H1 (cell line): ENCODE results near the gene GPRIN1. TPM values are rescaled to one million over a fixed set of nuclear protein-coding genes. Genes with fewer than 3 reads are reported as not detected.

Experiments used
- BACH1 ChIP-seq: IDR thresholded peaks from 2 replicates; pipeline ENCODE4 v1.6.1; 2012; ENCODE audit warnings: low read length, improper control_type of control experiment
- BRCA1 ChIP-seq: IDR thresholded peaks from 2 replicates; pipeline ENCODE4 v1.6.1; 2012; ENCODE audit warnings: low read depth, low read length, improper control_type of control experiment
- CHD1 ChIP-seq: IDR thresholded peaks from 2 replicates; pipeline ENCODE4 v1.6.1; 2012; ENCODE audit warnings: low read depth, low read length, improper control_type of control experiment
- POLR2A ChIP-seq, 2 experiments: IDR thresholded peaks; 1 replicate in 1 of 2; 2 replicates in 1 of 2; pipeline ENCODE4 v1.6.1; 2011; ENCODE audit warnings: low read depth in 2 of 2, low read length in 2 of 2, mild to moderate bottlenecking in 2 of 2; ENCODE audit errors: control extremely low read depth in 1 of 2
- RFX5 ChIP-seq: IDR thresholded peaks from 2 replicates; pipeline ENCODE4 v1.6.1; 2011; ENCODE audit warnings: low read depth, low read length, improper control_type of control experiment, borderline replicate concordance
- RNF2 ChIP-seq: fragments of 200-900, 300-1000 bp; sonication (generic); IDR thresholded peaks from 2 replicates; pipeline ENCODE4 v1.7.1; 2016; ENCODE audit warnings: borderline replicate concordance, low read depth, mild to moderate bottlenecking, antibody characterized with exemption, low read length; ENCODE audit not compliant: poor library complexity, severe bottlenecking; ENCODE audit errors: missing control alignments
- RXRA ChIP-seq: IDR thresholded peaks from 2 replicates; pipeline ENCODE4 v1.6.1; 2011; ENCODE audit warnings: low read depth, mild to moderate bottlenecking, low read length, moderate library complexity; ENCODE audit not compliant: insufficient read depth
- SIX5 ChIP-seq: IDR thresholded peaks from 2 replicates; pipeline ENCODE4 v1.6.1; 2011; ENCODE audit warnings: mild to moderate bottlenecking, low read depth, low read length
- TBP ChIP-seq: IDR thresholded peaks from 2 replicates; pipeline ENCODE4 v1.6.1; 2011; ENCODE audit warnings: low read depth, low read length, improper control_type of control experiment
- polyA plus RNA-seq, 7 experiments: library from polyadenylated mRNA; depleted of rRNA in 3 of 7; stranded (reverse) in 5 of 7; unstranded in 2 of 7; fragments of >200 nt in 5 of 7; fragments of 200-250 nt in 2 of 7; gene quantifications; 1 replicate in 5 of 7; 2 replicates in 1 of 7; 4 replicates in 1 of 7; pipeline versions ENCODE4 v1.2.1 to v1.2.3, GENCODE V29; 2011 to 2013; ENCODE audit warnings: missing spikeins in 2 of 7, mixed read lengths in 2 of 7
- total RNA-seq: library from RNA; stranded (reverse); fragmentation: NEBNext Ultra II Directional; extraction: Animal tissue kit (Norgen Biotek cat#: 25700); gene quantifications from 2 replicates; pipeline ENCODE4 v1.2.1, GENCODE V29; 2021
- TF ChIP-seq, protein P1 (sequence below): fragments of 300-600 bp; sonication (generic); IDR thresholded peaks from 2 replicates; pipeline ENCODE4 v1.7.1; 2012; ENCODE audit warnings: low read length, moderate library complexity, mild to moderate bottlenecking, inconsistent platforms; ENCODE audit not compliant: insufficient replicate concordance
- TF ChIP-seq, protein P2 (sequence below): IDR thresholded peaks from 2 replicates; pipeline ENCODE4 v1.6.1; 2011; ENCODE audit warnings: low read length, improper control_type of control experiment

GPRIN1 gene
- total and polyA plus RNA-seq, 2 of the 8 experiments (the other 6 are each of a cell fraction or from before 2014, with no cell fraction given), result 3.3 to 12.0 TPM

DNA sequence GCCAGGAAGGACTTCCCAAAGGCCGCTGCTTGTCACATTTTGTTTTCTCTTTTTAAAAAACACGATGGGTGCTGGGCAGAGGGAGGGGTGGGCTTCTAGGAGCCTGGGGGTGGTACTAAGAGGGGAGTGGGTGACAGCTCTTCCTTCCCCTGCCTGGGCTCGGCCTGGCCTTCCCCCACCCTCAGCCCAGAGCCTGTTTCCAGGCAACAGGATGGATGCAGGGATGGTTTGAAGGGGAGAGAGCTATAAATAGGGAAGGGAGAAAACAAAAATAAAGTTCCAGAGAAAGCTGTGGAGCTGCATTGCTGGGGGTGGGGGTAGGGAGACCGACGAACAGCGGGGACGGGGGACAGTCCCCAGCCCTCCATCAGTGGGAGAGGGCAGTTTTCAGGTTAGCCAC is 6.6 kb upstream of the GPRIN1 start (continued):
- TF ChIP-seq, protein P1, sequence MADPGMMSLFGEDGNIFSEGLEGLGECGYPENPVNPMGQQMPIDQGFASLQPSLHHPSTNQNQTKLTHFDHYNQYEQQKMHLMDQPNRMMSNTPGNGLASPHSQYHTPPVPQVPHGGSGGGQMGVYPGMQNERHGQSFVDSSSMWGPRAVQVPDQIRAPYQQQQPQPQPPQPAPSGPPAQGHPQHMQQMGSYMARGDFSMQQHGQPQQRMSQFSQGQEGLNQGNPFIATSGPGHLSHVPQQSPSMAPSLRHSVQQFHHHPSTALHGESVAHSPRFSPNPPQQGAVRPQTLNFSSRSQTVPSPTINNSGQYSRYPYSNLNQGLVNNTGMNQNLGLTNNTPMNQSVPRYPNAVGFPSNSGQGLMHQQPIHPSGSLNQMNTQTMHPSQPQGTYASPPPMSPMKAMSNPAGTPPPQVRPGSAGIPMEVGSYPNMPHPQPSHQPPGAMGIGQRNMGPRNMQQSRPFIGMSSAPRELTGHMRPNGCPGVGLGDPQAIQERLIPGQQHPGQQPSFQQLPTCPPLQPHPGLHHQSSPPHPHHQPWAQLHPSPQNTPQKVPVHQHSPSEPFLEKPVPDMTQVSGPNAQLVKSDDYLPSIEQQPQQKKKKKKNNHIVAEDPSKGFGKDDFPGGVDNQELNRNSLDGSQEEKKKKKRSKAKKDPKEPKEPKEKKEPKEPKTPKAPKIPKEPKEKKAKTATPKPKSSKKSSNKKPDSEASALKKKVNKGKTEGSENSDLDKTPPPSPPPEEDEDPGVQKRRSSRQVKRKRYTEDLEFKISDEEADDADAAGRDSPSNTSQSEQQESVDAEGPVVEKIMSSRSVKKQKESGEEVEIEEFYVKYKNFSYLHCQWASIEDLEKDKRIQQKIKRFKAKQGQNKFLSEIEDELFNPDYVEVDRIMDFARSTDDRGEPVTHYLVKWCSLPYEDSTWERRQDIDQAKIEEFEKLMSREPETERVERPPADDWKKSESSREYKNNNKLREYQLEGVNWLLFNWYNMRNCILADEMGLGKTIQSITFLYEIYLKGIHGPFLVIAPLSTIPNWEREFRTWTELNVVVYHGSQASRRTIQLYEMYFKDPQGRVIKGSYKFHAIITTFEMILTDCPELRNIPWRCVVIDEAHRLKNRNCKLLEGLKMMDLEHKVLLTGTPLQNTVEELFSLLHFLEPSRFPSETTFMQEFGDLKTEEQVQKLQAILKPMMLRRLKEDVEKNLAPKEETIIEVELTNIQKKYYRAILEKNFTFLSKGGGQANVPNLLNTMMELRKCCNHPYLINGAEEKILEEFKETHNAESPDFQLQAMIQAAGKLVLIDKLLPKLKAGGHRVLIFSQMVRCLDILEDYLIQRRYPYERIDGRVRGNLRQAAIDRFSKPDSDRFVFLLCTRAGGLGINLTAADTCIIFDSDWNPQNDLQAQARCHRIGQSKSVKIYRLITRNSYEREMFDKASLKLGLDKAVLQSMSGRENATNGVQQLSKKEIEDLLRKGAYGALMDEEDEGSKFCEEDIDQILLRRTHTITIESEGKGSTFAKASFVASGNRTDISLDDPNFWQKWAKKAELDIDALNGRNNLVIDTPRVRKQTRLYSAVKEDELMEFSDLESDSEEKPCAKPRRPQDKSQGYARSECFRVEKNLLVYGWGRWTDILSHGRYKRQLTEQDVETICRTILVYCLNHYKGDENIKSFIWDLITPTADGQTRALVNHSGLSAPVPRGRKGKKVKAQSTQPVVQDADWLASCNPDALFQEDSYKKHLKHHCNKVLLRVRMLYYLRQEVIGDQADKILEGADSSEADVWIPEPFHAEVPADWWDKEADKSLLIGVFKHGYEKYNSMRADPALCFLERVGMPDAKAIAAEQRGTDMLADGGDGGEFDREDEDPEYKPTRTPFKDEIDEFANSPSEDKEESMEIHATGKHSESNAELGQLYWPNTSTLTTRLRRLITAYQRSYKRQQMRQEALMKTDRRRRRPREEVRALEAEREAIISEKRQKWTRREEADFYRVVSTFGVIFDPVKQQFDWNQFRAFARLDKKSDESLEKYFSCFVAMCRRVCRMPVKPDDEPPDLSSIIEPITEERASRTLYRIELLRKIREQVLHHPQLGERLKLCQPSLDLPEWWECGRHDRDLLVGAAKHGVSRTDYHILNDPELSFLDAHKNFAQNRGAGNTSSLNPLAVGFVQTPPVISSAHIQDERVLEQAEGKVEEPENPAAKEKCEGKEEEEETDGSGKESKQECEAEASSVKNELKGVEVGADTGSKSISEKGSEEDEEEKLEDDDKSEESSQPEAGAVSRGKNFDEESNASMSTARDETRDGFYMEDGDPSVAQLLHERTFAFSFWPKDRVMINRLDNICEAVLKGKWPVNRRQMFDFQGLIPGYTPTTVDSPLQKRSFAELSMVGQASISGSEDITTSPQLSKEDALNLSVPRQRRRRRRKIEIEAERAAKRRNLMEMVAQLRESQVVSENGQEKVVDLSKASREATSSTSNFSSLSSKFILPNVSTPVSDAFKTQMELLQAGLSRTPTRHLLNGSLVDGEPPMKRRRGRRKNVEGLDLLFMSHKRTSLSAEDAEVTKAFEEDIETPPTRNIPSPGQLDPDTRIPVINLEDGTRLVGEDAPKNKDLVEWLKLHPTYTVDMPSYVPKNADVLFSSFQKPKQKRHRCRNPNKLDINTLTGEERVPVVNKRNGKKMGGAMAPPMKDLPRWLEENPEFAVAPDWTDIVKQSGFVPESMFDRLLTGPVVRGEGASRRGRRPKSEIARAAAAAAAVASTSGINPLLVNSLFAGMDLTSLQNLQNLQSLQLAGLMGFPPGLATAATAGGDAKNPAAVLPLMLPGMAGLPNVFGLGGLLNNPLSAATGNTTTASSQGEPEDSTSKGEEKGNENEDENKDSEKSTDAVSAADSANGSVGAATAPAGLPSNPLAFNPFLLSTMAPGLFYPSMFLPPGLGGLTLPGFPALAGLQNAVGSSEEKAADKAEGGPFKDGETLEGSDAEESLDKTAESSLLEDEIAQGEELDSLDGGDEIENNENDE, result no peak
- no peak for TF ChIP-seq TBP
- no peak for TF ChIP-seq RFX5
- TF ChIP-seq BACH1, result no peak
- TF ChIP-seq, protein P2, sequence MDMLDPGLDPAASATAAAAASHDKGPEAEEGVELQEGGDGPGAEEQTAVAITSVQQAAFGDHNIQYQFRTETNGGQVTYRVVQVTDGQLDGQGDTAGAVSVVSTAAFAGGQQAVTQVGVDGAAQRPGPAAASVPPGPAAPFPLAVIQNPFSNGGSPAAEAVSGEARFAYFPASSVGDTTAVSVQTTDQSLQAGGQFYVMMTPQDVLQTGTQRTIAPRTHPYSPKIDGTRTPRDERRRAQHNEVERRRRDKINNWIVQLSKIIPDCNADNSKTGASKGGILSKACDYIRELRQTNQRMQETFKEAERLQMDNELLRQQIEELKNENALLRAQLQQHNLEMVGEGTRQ, result no peak
- no peak for TF ChIP-seq BRCA1
- no peak for TF ChIP-seq POLR2A (IDR thresholded peaks at IDR 0.05; ENCODE audit: control extremely low read depth in 1 of 2, low read depth in 2 of 2, low read length in 2 of 2)
- TF ChIP-seq RNF2, result no peak
- no peak for TF ChIP-seq CHD1
- no peak for TF ChIP-seq SIX5
- TF ChIP-seq RXRA, result no peak
